Osteocyte (in vitro differentiated cells): ENCODE data around the gene DUSP22. TPM values are rescaled to one million over a fixed set of nuclear protein-coding genes. Genes with fewer than 3 reads are reported as not detected.

Experiments used
- DNase-seq: peaks from one replicate; pipeline ENCODE4 v3.0.0; 2021; ENCODE audit warnings: mixed read lengths; ENCODE audit not compliant: unreplicated experiment; ENCODE audit errors: extremely low spot score
- H3K27ac Mint-ChIP-seq: one replicate; pipeline ENCODE4 v1.8.0; 2021; ENCODE audit warnings: mild to moderate bottlenecking, mixed read lengths; ENCODE audit not compliant: unreplicated experiment
- H3K27me3 Mint-ChIP-seq: one replicate; pipeline ENCODE4 v1.8.0; 2021; ENCODE audit warnings: mixed read lengths; ENCODE audit not compliant: unreplicated experiment
- H3K36me3 Mint-ChIP-seq: one replicate; pipeline ENCODE4 v1.8.0; 2021; ENCODE audit warnings: mixed read lengths; ENCODE audit not compliant: unreplicated experiment
- H3K4me1 Mint-ChIP-seq: one replicate; pipeline ENCODE4 v1.8.0; 2021; ENCODE audit warnings: mixed read lengths; ENCODE audit not compliant: unreplicated experiment
- H3K4me3 Mint-ChIP-seq: one replicate; pipeline ENCODE4 v1.8.0; 2021; ENCODE audit warnings: mild to moderate bottlenecking, moderate library complexity, mixed read lengths; ENCODE audit not compliant: unreplicated experiment
- H3K9me3 Mint-ChIP-seq: one replicate; pipeline ENCODE4 v1.8.0; 2021; ENCODE audit warnings: mixed read lengths; ENCODE audit not compliant: unreplicated experiment
- CTCF ChIP-seq: fragments of 200-600 bp; sonication (generic); IDR thresholded peaks from 2 replicates; pipeline ENCODE4 v1.5.0; 2021; ENCODE audit warnings: antibody characterized with exemption, mild to moderate bottlenecking, moderate library complexity
- total RNA-seq: library from RNA; stranded (reverse); gene quantifications from 2 replicates; pipeline ENCODE4 v1.2.1, GENCODE V29; 2021

DUSP22 gene
- total RNA-seq, 1 donor from 2014 or later = 27.4 TPM

GRCh38 chr6:315226-315625 lies 22.9 kb downstream of the DUSP22 start:
- H3K27me3 Mint-ChIP-seq = no peaks in the 10 kb centered on the region

GRCh38 chr6:315921-316752 lies 23.9 kb downstream of the DUSP22 start:
- H3K4me1 Mint-ChIP-seq = no peaks in the 10 kb centered on the region
- H3K9me3 Mint-ChIP-seq = peaks cover 9% of the 10 kb centered on the region
- H3K36me3 Mint-ChIP-seq = peaks cover 3% of the 10 kb centered on the region
- no peak overlapping the region for H3K4me3 Mint-ChIP-seq
- no peak for DNase-seq
- no peak overlapping the region for H3K27ac Mint-ChIP-seq
- H3K27me3 Mint-ChIP-seq = no peaks in the 10 kb centered on the region
- TF ChIP-seq CTCF = no peak

More at GRCh38 chr6:315226-315625, 22.9 kb downstream of the DUSP22 start:
- H3K4me3 Mint-ChIP-seq = no peak overlapping the region
- no peaks in the 10 kb centered on the region for H3K4me1 Mint-ChIP-seq
- no peak overlapping the region for H3K27ac Mint-ChIP-seq
- H3K9me3 Mint-ChIP-seq = peaks cover 14% of the 10 kb centered on the region
- no peak for DNase-seq
- H3K36me3 Mint-ChIP-seq = peaks cover 3% of the 10 kb centered on the region
- no peak for TF ChIP-seq CTCF

- no peak overlapping the region for H3K4me3 Mint-ChIP-seq
- H3K27ac Mint-ChIP-seq = no peak overlapping the region
- DNase-seq = no peak
- H3K4me1 Mint-ChIP-seq = no peaks in the 10 kb centered on the region
- H3K27me3 Mint-ChIP-seq = no peaks in the 10 kb centered on the region
- peaks cover 3% of the 10 kb centered on the region for H3K36me3 Mint-ChIP-seq
- H3K9me3 Mint-ChIP-seq = peaks cover 9% of the 10 kb centered on the region
- no peak for TF ChIP-seq CTCF
These were observed 24.4 kb downstream of the DUSP22 start for GRCh38 chr6:316753-317038.

- Mint-ChIP-seq H3K9me3 (peaks cover 9% of the 10 kb centered on the region), H3K4me3 (no peak overlapping the region), H3K27ac (no peak overlapping the region), H3K4me1 (no peaks in the 10 kb centered on the region), H3K36me3 (peaks cover 3% of the 10 kb centered on the region), H3K27me3 (no peaks in the 10 kb centered on the region)
- TF ChIP-seq CTCF = no peak
- DNase-seq = no peak
These were observed 24.8 kb downstream of the DUSP22 start for GRCh38 chr6:317060-317447.

GRCh38 chr6:317448-318144 lies 25.3 kb downstream of the DUSP22 start:
- no peak for TF ChIP-seq CTCF
- Mint-ChIP-seq H3K4me3 (no peak overlapping the region), H3K9me3 (peaks cover 9% of the 10 kb centered on the region), H3K27ac (no peak overlapping the region), H3K27me3 (no peaks in the 10 kb centered on the region), H3K4me1 (no peaks in the 10 kb centered on the region), H3K36me3 (peaks cover 3% of the 10 kb centered on the region)
- no peak for DNase-seq
